Endodermal cell (in vitro differentiated cells): ENCODE results near the gene DYNLL1. TPM values are rescaled to one million over a fixed set of nuclear protein-coding genes. Genes with fewer than 3 reads are reported as not detected.

Source experiments
- DNase-seq: peaks from one replicate; pipeline ENCODE4 v3.0.0-alpha.2; 2017
- H3K27ac ChIP-seq: 2 replicates; pipeline ENCODE4 v1.5.1; 2013; ENCODE audit warnings: mild to moderate bottlenecking, low read depth, low read length, moderate library complexity
- H3K27me3 ChIP-seq: 2 replicates; pipeline ENCODE4 v1.6.1; 2013; ENCODE audit warnings: mild to moderate bottlenecking, low read length, moderate library complexity; ENCODE audit not compliant: insufficient read depth, control insufficient read depth, poor library complexity, severe bottlenecking
- H3K36me3 ChIP-seq: 2 replicates; pipeline ENCODE4 v1.7.0; 2013; ENCODE audit warnings: mild to moderate bottlenecking, low read length, moderate library complexity; ENCODE audit not compliant: control insufficient read depth, insufficient read depth
- H3K4me1 ChIP-seq: one replicate; pipeline ENCODE4 v1.7.0; 2013; ENCODE audit warnings: low read length; ENCODE audit not compliant: control insufficient read depth, insufficient read depth
- H3K4me3 ChIP-seq: 2 replicates; pipeline ENCODE4 v1.5.1; 2013; ENCODE audit warnings: mild to moderate bottlenecking, low read length, moderate library complexity
- H3K9ac ChIP-seq: 2 replicates; pipeline ENCODE4 v1.6.1; 2013; ENCODE audit warnings: mild to moderate bottlenecking, low read length, moderate library complexity; ENCODE audit not compliant: poor library complexity, severe bottlenecking; ENCODE audit errors: extremely low read depth
- H3K9me3 ChIP-seq: 2 replicates; pipeline ENCODE4 v1.6.1; 2013; ENCODE audit warnings: mild to moderate bottlenecking, low read length, moderate library complexity; ENCODE audit not compliant: control insufficient read depth
- H3K27ac Mint-ChIP-seq: 2 replicates; pipeline ENCODE4 v1.8.0; 2020; ENCODE audit warnings: mixed read lengths
- H3K27me3 Mint-ChIP-seq: 2 replicates; pipeline ENCODE4 v1.8.0; 2021; ENCODE audit warnings: mild to moderate bottlenecking, mixed read lengths; ENCODE audit not compliant: insufficient read depth
- H3K36me3 Mint-ChIP-seq: 2 replicates; pipeline ENCODE4 v1.8.0; 2020; ENCODE audit warnings: low read depth, mixed read lengths
- H3K4me1 Mint-ChIP-seq: 2 replicates; pipeline ENCODE4 v1.8.0; 2020; ENCODE audit warnings: mixed read lengths
- H3K4me3 Mint-ChIP-seq: 2 replicates; pipeline ENCODE4 v1.8.0; 2020; ENCODE audit warnings: mild to moderate bottlenecking, moderate library complexity, mixed read lengths
- H3K9me3 Mint-ChIP-seq: 2 replicates; pipeline ENCODE4 v1.8.0; 2020; ENCODE audit warnings: mild to moderate bottlenecking, mixed read lengths
- WGBS, 2 experiments: methylation state at CpG; one replicate each; pipeline versions ENCODE4 v1.1.5 to v1.1.7; 2013; ENCODE audit warnings: missing lambda C conversion rate in 2 of 2, mixed read lengths in 1 of 2; ENCODE audit not compliant: insufficient coverage in 1 of 2, insufficient read length in 1 of 2; 5-methylcytosine and 5-hydroxymethylcytosine counted together
- total RNA-seq, 2 donors: library from RNA; stranded (reverse); fragmentation: NEBNext Ultra II Directional in 1 of 2; extraction: Animal tissue kit (Norgen Biotek cat#: 25700) in 1 of 2; gene quantifications; 2 replicates in 1 of 2; 3 replicates in 1 of 2; pipeline ENCODE4 v1.2.1, GENCODE V29; 2021
- TF ChIP-seq, protein P1 (sequence below): fragments of 200-600 bp; sonication (generic); conservative IDR thresholded peaks from 2 replicates; pipeline ENCODE4 v1.5.0; 2021; ENCODE audit warnings: antibody characterized with exemption, mild to moderate bottlenecking

Gene DYNLL1
- total RNA-seq, 2 donors from 2014 or later: 326 to 424 TPM

DNA sequence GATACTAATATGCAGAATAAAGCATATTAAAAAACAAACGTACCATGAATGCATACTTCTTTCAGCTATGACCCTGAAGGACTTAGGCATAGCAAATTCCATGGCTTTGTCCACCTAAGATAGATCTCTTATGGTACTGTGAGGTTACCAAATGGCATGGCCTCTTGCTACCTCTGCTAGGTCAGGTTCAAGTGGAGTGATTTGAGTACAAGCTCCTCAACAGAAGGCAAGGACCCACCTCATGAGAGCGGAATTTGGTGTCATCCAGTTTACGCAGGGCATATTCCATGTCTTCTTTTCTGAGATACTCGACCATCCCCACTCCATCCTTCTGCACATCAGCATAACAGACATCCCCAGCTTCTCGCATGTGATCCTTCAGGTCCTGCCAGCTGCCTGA lies 32.2 kb upstream of the DYNLL1 start:
- Histone ChIP-seq H3K27me3 (no peaks in the 10 kb centered on the region), H3K36me3 (peaks cover 89% of the 10 kb centered on the region), H3K9me3 (no peaks in the 10 kb centered on the region), H3K27ac (no peak overlapping the region), H3K4me3 (no peak overlapping the region), H3K4me1 (peaks cover 3% of the 10 kb centered on the region), H3K9ac (no peak overlapping the region)
- H3K9me3 Mint-ChIP-seq: no peaks in the 10 kb centered on the region
- H3K27ac Mint-ChIP-seq: no peak overlapping the region
- peaks cover 17% of the 10 kb centered on the region for H3K4me1 Mint-ChIP-seq
- 95 to 97% methylated on average over 4 to 5 of the region's 5 CpGs for WGBS, 2 experiments
- TF ChIP-seq, protein P1, sequence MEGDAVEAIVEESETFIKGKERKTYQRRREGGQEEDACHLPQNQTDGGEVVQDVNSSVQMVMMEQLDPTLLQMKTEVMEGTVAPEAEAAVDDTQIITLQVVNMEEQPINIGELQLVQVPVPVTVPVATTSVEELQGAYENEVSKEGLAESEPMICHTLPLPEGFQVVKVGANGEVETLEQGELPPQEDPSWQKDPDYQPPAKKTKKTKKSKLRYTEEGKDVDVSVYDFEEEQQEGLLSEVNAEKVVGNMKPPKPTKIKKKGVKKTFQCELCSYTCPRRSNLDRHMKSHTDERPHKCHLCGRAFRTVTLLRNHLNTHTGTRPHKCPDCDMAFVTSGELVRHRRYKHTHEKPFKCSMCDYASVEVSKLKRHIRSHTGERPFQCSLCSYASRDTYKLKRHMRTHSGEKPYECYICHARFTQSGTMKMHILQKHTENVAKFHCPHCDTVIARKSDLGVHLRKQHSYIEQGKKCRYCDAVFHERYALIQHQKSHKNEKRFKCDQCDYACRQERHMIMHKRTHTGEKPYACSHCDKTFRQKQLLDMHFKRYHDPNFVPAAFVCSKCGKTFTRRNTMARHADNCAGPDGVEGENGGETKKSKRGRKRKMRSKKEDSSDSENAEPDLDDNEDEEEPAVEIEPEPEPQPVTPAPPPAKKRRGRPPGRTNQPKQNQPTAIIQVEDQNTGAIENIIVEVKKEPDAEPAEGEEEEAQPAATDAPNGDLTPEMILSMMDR: no peak
- H3K4me3 Mint-ChIP-seq: no peak overlapping the region
- no peak for DNase-seq
- H3K27me3 Mint-ChIP-seq: no peaks in the 10 kb centered on the region
- H3K36me3 Mint-ChIP-seq: peaks cover 80% of the 10 kb centered on the region

DNA sequence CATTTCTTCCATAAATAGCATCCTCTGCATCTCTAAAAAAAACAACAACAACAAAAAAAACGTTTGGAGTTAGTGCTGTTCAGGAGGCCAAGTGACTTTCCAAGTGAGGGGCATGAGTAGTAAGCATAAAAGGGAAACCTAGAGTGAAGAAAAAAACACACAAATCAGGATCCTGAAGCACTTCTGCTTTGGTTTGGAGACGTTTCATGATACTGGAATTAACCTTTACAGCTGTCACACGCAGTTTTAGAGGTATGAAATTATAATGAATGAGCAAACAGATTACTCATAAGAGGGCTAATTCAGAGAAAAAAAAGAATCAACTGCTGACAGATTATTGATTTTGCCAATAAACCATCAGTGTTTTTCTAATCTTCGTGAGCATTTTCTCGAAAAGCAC lies 30.2 kb upstream of the DYNLL1 start:
- Histone ChIP-seq H3K9ac (no peak overlapping the region), H3K27ac (no peak overlapping the region), H3K36me3 (peaks cover 68% of the 10 kb centered on the region), H3K4me1 (peaks cover 3% of the 10 kb centered on the region), H3K27me3 (no peaks in the 10 kb centered on the region), H3K9me3 (no peaks in the 10 kb centered on the region), H3K4me3 (no peak overlapping the region)
- Mint-ChIP-seq H3K36me3 (peaks cover 62% of the 10 kb centered on the region), H3K4me1 (peaks cover 21% of the 10 kb centered on the region), H3K27me3 (no peaks in the 10 kb centered on the region), H3K9me3 (no peaks in the 10 kb centered on the region), H3K4me3 (no peak overlapping the region), H3K27ac (peak overlapping the region; percentile 52)
- 79 to 83% methylated on average over 4 to 5 of the region's 5 CpGs for WGBS, 2 experiments
- DNase-seq: no peak
- TF ChIP-seq, protein P1: no peak

DNA sequence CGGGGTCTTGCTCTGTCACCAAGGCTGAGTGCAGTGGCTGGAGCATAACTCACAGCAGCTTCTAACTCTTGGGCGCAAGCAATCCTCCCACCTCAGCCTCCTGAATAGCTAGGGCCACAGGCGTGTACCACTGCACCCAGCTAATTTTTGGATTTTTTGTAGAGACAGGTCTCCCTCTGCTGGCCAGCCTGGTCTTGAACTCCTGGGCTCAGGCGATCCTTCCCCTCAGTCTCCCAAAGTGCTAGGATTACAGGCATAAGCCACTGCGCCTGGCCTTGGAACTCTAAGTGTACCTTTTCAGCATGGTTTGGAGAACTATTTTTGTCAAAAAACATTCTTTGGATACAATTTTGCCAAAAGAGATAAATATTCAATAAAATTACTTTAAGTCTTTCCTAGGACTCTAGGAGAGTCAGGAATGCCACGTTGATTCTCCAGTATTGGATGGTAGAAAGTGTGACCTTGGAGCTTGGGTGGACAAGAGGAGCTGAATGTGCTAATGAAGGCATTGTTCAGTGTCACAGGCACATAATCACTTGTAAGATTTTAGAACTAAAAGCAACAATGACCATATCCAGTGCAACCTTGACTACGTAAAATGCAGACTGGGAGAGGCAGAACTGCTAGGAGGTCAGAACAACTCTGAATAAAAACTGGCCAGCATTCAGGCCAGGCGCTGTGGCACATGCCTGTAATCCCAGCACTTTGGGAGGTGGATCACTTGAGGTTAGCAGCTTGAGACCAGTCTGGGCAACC lies 29.2 kb upstream of the DYNLL1 start:
- no peaks in the 10 kb centered on the region for H3K9me3 Mint-ChIP-seq
- Histone ChIP-seq H3K4me1 (peaks cover 3% of the 10 kb centered on the region), H3K9me3 (no peaks in the 10 kb centered on the region), H3K36me3 (peaks cover 59% of the 10 kb centered on the region), H3K4me3 (no peak overlapping the region), H3K9ac (no peak overlapping the region), H3K27ac (no peak overlapping the region), H3K27me3 (no peaks in the 10 kb centered on the region)
- no peaks in the 10 kb centered on the region for H3K27me3 Mint-ChIP-seq
- TF ChIP-seq, protein P1: peak; percentile 86
- DNase-seq: peak; percentile 91
- peaks cover 53% of the 10 kb centered on the region for H3K36me3 Mint-ChIP-seq
- no peak overlapping the region for H3K4me3 Mint-ChIP-seq
- H3K4me1 Mint-ChIP-seq: peaks cover 21% of the 10 kb centered on the region
- peak overlapping the region; percentile 78 for H3K27ac Mint-ChIP-seq
- 75 to 82% methylated on average over 7 to 8 of the region's 8 CpGs for WGBS, 2 experiments
